ENCODE measurements around the gene ADAMTSL1. TPM values are rescaled to one million over a fixed set of nuclear protein-coding genes. Genes with fewer than 3 reads are reported as not detected.

Gene ADAMTSL1
- total and polyA plus RNA-seq, 2 donors (not counting 3 experiments of a cell fraction or from before 2014, with no cell fraction given), result 15.0 to 18.4 TPM

GRCh38 chr9:18638371-18639249, 164.7 kb downstream of the ADAMTSL1 start:
- FAIRE-seq (no peak), DNase-seq (ENCODE audit: low read depth, low spot score) (no peak)
- Histone ChIP-seq H3K4me1 (ENCODE audit: control insufficient read depth, extremely low read depth, insufficient read depth, low read length) (peaks cover 6% of the 10 kb centered on the region), H4K20me1 (replicated peaks; ENCODE audit: control insufficient read depth, extremely low read depth, insufficient read depth, low read length) (no peaks in the 10 kb centered on the region), H3K79me2 (ENCODE audit: control insufficient read depth, insufficient read depth, low read length) (no peaks in the 10 kb centered on the region), H3K4me2 (ENCODE audit: insufficient read depth, low read length) (no peak overlapping the region), H3K36me3 (ENCODE audit: control insufficient read depth in 2 of 2, extremely low read depth in 1 of 2, insufficient read depth in 2 of 2, low read length in 2 of 2) (no peaks in the 10 kb centered on the region), H3K27ac (ENCODE audit: insufficient read depth, low read depth, low read length) (no peak overlapping the region), H3K9me3 (replicated peaks; ENCODE audit: control insufficient read depth, insufficient read depth, low read length) (no peaks in the 10 kb centered on the region), H3K9me1 (replicated peaks; ENCODE audit: control insufficient read depth, extremely low read depth, insufficient read depth, low read length) (no peaks in the 10 kb centered on the region), H3K9ac (replicated peaks; ENCODE audit: extremely low read depth, insufficient read depth, low read length) (no peak overlapping the region), H3K27me3 (ENCODE audit: control insufficient read depth in 2 of 2, insufficient read depth in 2 of 2, low read length in 2 of 2) (no peaks in the 10 kb centered on the region), H3K4me3 (replicated peaks in 1 of 3; ENCODE audit: insufficient read depth in 1 of 3, low read depth in 1 of 3, low read length in 3 of 3) (no peak overlapping the region), H2AFZ (ENCODE audit: low read depth, low read length) (no peak overlapping the region)
- intact Hi-C loops (cut with micrococcal nuclease), result no loop called here
- dilution Hi-C loops (cut with MboI; ENCODE audit: extremely low pct_ligation_motif_present, low sequenced_read_pairs), result no loop called here
- ChIA-PET POLR2A (no interaction called here), CTCF (interaction anchor here (1.5 kb wide), 1 partner anchor 16 kb away, joined by 5 read pairs; no protein-coding TSS in a partner anchor)
- no TSS peak for BruUV-seq (replicated peaks)
- TF ChIP-seq GATA2 (IDR thresholded peaks at IDR 0.05; ENCODE audit: insufficient read depth, insufficient read length, low read depth, low read length), result no peak
- no peak for TF ChIP-seq POLR2AphosphoS5 (IDR thresholded peaks at IDR 0.05; ENCODE audit: insufficient read depth, low read depth, low read length)
- no peak for TF ChIP-seq POLR2A (IDR thresholded peaks at IDR 0.05; ENCODE audit: low read depth, low read length)
- TF ChIP-seq MYC (IDR thresholded peaks at IDR 0.05; ENCODE audit: low read depth, low read length), result no peak
- no peak for TF ChIP-seq EZH2 (IDR thresholded peaks at IDR 0.05; ENCODE audit: borderline replicate concordance, low read depth, low read length, severe bottlenecking)
- no peak for TF ChIP-seq CTCF (IDR thresholded peaks at IDR 0.05; ENCODE audit: extremely low read depth in 1 of 2, insufficient read depth in 1 of 2, low read depth in 1 of 2, low read length in 2 of 2)
- no peak for TF ChIP-seq MAX (IDR thresholded peaks at IDR 0.05; ENCODE audit: insufficient read depth, insufficient read length)
- TF ChIP-seq JUN (IDR thresholded peaks at IDR 0.05; ENCODE audit: borderline replicate concordance, insufficient read depth, insufficient read length, low read depth), result no peak
- no peak for TF ChIP-seq FOS (IDR thresholded peaks at IDR 0.05; ENCODE audit: borderline replicate concordance, insufficient read depth, low read length)
